Prostate gland (tissue), 2 donors: Measurements from ENCODE around the gene CENPP.

Source experiments
- CTCF ChIP-seq, 4 experiments: fragments of 200-600 bp in 2 of 4; fragments of 450-650 bp in 2 of 4; sonication (generic) in 2 of 4; IDR thresholded peaks; 1 replicate in 3 of 4; 2 replicates in 1 of 4; pipeline ENCODE4 v1.5.1; 2016 to 2019; ENCODE audit warnings: antibody characterized with exemption in 4 of 4, mild to moderate bottlenecking in 2 of 4, moderate library complexity in 2 of 4
- POLR2A ChIP-seq: fragments of 450-650 bp; IDR thresholded peaks from one replicate; pipeline ENCODE4 v1.6.1; 2016; ENCODE audit warnings: antibody characterized with exemption, mild to moderate bottlenecking
- POLR2AphosphoS5 ChIP-seq: sonication (generic); formaldehyde crosslinking; IDR thresholded peaks from one replicate; pipeline ENCODE4 v1.6.1; 2017; ENCODE audit warnings: antibody characterized with exemption

DNA sequence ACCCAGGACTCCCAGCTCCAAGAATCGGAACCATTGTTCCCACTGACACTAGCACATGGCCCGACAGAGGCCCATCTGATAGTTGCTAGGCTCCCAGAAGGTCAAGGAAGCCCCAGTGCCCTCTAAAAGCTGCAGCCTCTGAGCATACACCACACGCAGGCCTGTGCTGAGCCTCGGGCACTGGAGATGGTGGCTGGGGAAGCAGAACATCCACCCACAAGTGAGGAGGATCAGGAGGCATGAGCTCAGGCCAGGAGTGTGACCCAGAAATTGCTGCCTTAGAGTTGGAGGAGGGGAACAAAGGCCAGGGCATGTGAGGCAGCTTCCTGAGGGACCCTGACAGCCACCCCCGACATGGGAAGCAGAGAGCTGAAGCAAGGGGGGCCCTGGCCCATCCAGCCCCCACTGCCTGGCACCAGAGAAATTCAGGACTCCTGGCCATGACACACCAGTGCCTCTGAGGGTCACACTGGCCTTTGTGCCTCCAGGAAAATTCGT lies 322.8 kb downstream of the CENPP start:
- TF ChIP-seq CTCF (IDR thresholded peaks at IDR 0.05), result no peak
- no peak for TF ChIP-seq POLR2A
- no peak for TF ChIP-seq POLR2AphosphoS5
